ENCODE measurements around the gene AMBRA1.
A peak's percentile ranks its signal among the peaks of the same experiment; 100 is the strongest.

AMBRA1 gene

DNA sequence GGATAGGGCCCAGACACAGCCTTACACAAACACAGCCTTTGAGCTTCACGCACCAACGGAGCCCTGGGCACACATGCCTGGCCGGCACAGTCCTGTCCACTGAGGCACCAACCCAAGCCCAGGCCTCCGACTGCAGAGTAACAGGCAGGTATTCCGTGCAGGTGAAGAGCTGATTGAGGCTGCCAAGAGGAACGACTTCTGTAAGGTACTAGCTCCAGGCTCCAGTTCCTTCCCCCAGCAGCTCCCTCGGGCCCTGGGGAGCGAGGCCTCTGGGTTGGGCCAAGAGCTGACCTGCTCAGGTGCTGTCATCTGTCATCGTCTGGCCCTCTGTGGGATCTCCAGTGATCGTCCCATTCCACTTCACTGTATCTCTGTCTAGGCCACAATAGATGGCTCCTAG, 215.5 kb downstream of the AMBRA1 start:
- no peak overlapping the region for H3K27ac ChIP-seq (replicated peaks)
- peaks cover 15% of the 10 kb centered on the region for H3K27me3 ChIP-seq (ENCODE audit: insufficient read depth, poor library complexity, severe bottlenecking)
- no peak overlapping the region for H3K4me3 ChIP-seq (replicated peaks; ENCODE audit: insufficient read depth, low read length)
- no peak for DNase-seq (ENCODE audit: low read depth in 1 of 2, low spot score in 1 of 2)
- TF ChIP-seq SPI1 (IDR thresholded peaks at IDR 0.05; ENCODE audit: borderline replicate concordance, low read depth) (no peak), POLR2AphosphoS5 (IDR thresholded peaks at IDR 0.05; ENCODE audit: low read depth) (peak; percentile 66)

- Histone ChIP-seq H3K27ac (replicated peaks) (no peak overlapping the region), H3K27me3 (ENCODE audit: insufficient read depth, poor library complexity, severe bottlenecking) (peaks cover 15% of the 10 kb centered on the region), H3K4me3 (replicated peaks; ENCODE audit: insufficient read depth, low read length) (no peak overlapping the region)
- TF ChIP-seq, protein P1, sequence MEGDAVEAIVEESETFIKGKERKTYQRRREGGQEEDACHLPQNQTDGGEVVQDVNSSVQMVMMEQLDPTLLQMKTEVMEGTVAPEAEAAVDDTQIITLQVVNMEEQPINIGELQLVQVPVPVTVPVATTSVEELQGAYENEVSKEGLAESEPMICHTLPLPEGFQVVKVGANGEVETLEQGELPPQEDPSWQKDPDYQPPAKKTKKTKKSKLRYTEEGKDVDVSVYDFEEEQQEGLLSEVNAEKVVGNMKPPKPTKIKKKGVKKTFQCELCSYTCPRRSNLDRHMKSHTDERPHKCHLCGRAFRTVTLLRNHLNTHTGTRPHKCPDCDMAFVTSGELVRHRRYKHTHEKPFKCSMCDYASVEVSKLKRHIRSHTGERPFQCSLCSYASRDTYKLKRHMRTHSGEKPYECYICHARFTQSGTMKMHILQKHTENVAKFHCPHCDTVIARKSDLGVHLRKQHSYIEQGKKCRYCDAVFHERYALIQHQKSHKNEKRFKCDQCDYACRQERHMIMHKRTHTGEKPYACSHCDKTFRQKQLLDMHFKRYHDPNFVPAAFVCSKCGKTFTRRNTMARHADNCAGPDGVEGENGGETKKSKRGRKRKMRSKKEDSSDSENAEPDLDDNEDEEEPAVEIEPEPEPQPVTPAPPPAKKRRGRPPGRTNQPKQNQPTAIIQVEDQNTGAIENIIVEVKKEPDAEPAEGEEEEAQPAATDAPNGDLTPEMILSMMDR (IDR thresholded peaks at IDR 0.05; ENCODE audit: insufficient read depth, low read length): no peak
- TF ChIP-seq SPI1 (IDR thresholded peaks at IDR 0.05; ENCODE audit: borderline replicate concordance, low read depth) (no peak), GABPA (IDR thresholded peaks at IDR 0.05; ENCODE audit: low read depth) (no peak), POLR2AphosphoS5 (IDR thresholded peaks at IDR 0.05; ENCODE audit: low read depth) (no peak)
- TF ChIP-seq, protein P2, sequence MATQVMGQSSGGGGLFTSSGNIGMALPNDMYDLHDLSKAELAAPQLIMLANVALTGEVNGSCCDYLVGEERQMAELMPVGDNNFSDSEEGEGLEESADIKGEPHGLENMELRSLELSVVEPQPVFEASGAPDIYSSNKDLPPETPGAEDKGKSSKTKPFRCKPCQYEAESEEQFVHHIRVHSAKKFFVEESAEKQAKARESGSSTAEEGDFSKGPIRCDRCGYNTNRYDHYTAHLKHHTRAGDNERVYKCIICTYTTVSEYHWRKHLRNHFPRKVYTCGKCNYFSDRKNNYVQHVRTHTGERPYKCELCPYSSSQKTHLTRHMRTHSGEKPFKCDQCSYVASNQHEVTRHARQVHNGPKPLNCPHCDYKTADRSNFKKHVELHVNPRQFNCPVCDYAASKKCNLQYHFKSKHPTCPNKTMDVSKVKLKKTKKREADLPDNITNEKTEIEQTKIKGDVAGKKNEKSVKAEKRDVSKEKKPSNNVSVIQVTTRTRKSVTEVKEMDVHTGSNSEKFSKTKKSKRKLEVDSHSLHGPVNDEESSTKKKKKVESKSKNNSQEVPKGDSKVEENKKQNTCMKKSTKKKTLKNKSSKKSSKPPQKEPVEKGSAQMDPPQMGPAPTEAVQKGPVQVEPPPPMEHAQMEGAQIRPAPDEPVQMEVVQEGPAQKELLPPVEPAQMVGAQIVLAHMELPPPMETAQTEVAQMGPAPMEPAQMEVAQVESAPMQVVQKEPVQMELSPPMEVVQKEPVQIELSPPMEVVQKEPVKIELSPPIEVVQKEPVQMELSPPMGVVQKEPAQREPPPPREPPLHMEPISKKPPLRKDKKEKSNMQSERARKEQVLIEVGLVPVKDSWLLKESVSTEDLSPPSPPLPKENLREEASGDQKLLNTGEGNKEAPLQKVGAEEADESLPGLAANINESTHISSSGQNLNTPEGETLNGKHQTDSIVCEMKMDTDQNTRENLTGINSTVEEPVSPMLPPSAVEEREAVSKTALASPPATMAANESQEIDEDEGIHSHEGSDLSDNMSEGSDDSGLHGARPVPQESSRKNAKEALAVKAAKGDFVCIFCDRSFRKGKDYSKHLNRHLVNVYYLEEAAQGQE (IDR thresholded peaks at IDR 0.05; ENCODE audit: insufficient replicate concordance, low read depth): no peak
- DNase-seq (ENCODE audit: low read depth in 1 of 2, low spot score in 1 of 2): no peak
These were observed 216.0 kb downstream of the AMBRA1 start for GRCh38 chr11:46377831-46378230.

DNA sequence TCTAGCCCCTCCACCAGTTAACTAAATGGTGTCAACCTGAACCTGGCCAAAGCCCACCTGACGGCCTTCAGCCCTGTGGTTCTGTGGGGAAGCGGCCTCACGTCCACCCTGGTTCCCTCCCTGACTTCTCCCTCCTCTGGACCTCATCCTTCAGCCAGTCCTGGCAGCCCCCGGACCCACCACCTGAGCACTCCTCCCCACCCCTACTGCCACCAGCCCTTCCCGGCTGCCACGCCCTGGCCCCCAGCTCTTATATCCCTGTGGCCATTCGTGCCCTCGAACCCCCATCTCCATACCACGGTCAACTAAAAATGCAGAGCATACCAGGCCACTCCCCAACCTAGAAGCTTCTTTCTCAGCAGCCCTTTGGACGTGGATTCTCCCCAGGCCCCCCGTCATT, 216.5 kb downstream of the AMBRA1 start:
- no peak for DNase-seq (ENCODE audit: low read depth in 1 of 2, low spot score in 1 of 2)
- H3K4me3 ChIP-seq (replicated peaks; ENCODE audit: insufficient read depth, low read length): no peak overlapping the region
- TF ChIP-seq GABPA (IDR thresholded peaks at IDR 0.05; ENCODE audit: low read depth) (no peak), POLR2AphosphoS5 (IDR thresholded peaks at IDR 0.05; ENCODE audit: low read depth) (peak; percentile 45; the same call in 1 of the 2 replicates)

GRCh38 chr11:46376258-46377050, 217.4 kb downstream of the AMBRA1 start:
- no peak overlapping the region for H3K27ac ChIP-seq (replicated peaks)
- TF ChIP-seq, protein P1 (IDR thresholded peaks at IDR 0.05; ENCODE audit: insufficient read depth, low read length): no peak
- TF ChIP-seq POLR2AphosphoS5 (IDR thresholded peaks at IDR 0.05; ENCODE audit: low read depth) (no peak), GABPA (IDR thresholded peaks at IDR 0.05; ENCODE audit: low read depth) (no peak), SPI1 (IDR thresholded peaks at IDR 0.05; ENCODE audit: borderline replicate concordance, low read depth) (no peak)
- TF ChIP-seq, protein P2 (IDR thresholded peaks at IDR 0.05; ENCODE audit: insufficient replicate concordance, low read depth): no peak
- H3K27me3 ChIP-seq (ENCODE audit: insufficient read depth, poor library complexity, severe bottlenecking): peaks cover 8% of the 10 kb centered on the region
- DNase-seq (ENCODE audit: low read depth in 1 of 2, low spot score in 1 of 2): no peak
- no peak overlapping the region for H3K4me3 ChIP-seq (replicated peaks; ENCODE audit: insufficient read depth, low read length)

More for the DNA sequence above, 216.5 kb downstream of the AMBRA1 start:
- Histone ChIP-seq H3K27me3 (ENCODE audit: insufficient read depth, poor library complexity, severe bottlenecking) (peaks cover 13% of the 10 kb centered on the region), H3K27ac (replicated peaks) (no peak overlapping the region)
